ENCODE results near the gene FRMPD4. TPM values are rescaled to one million over a fixed set of nuclear protein-coding genes. Genes with fewer than 3 reads are reported as not detected.

FRMPD4 gene
- total RNA-seq, 4 donors from 2014 or later = under 0.01 to 0.39 (median 0.30) TPM; not detected in 1

DNA sequence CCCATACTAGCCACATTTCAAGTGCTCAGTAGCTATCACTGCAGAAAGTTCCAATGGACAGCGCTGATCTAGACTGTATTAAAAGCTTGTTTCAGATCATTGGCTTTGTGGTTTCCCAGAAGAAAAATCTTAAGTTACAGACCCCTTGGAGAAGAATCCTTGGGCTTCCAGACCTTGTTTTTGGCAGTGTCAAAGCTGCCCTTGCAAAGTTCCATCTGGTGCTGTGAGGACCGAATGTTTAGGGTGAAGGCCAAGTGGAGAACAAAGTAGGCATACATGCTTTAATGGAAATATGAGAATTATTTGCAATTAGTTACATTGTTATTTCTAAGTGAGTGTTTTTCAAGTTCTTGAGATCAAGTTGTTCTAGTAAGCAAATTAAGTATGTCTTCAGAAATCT is 144.7 kb downstream of the FRMPD4 start:
- no peaks in the 10 kb centered on the region for H3K4me1 ChIP-seq
- no peaks in the 10 kb centered on the region for H3K27me3 ChIP-seq
- no peaks in the 10 kb centered on the region for H3K9me3 ChIP-seq
- TF ChIP-seq POLR2A (IDR thresholded peaks at IDR 0.05) = no peak
- no peak for TF ChIP-seq EP300 (IDR thresholded peaks at IDR 0.05)
- TF ChIP-seq, protein P1, sequence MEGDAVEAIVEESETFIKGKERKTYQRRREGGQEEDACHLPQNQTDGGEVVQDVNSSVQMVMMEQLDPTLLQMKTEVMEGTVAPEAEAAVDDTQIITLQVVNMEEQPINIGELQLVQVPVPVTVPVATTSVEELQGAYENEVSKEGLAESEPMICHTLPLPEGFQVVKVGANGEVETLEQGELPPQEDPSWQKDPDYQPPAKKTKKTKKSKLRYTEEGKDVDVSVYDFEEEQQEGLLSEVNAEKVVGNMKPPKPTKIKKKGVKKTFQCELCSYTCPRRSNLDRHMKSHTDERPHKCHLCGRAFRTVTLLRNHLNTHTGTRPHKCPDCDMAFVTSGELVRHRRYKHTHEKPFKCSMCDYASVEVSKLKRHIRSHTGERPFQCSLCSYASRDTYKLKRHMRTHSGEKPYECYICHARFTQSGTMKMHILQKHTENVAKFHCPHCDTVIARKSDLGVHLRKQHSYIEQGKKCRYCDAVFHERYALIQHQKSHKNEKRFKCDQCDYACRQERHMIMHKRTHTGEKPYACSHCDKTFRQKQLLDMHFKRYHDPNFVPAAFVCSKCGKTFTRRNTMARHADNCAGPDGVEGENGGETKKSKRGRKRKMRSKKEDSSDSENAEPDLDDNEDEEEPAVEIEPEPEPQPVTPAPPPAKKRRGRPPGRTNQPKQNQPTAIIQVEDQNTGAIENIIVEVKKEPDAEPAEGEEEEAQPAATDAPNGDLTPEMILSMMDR (IDR thresholded peaks at IDR 0.05) = no peak
- WGBS, 2 donors = 79 to 81% methylated on average over 2 of the region's 2 CpGs
- no peaks in the 10 kb centered on the region for H3K36me3 ChIP-seq
- no peak overlapping the region for H3K27ac ChIP-seq
- H3K4me3 ChIP-seq = no peak overlapping the region
- no peak for DNase-seq (ENCODE audit: low spot score in 2 of 2)

DNA sequence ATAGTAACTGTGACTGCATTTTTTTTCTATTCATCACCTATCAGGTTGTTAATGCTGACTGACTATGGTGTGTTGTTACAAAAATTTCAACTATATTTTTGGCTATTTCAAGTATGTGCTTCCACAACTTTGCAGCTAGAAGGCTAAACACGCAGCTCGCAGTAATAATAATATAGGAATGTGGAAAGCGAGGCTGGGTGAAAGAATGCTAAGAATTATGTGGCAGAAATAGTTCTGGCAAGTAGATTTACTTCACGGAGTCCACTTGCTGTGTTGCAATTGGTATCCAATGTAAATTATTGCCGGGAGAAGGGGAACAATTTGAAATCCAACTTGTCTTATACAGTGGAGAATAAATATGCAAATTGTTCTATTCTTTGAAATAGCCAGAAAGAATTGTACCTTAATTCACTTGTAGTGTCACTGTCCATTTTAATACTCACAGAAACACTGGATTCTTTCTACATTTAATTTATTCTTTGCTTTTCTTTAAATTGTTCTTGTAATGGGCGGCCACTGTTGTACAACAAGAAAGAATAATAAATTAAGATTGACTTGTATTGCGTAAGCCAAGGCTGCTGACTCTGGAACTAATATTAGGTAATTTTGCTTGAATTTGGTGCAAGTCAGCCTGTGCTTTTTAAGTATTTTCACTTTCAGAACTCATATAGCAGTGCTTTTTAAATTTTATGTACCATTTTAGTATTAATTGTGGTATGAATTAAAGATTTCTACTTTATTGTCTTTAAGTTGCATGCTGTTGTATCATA is 154.9 kb downstream of the FRMPD4 start:
- H3K27me3 ChIP-seq = no peaks in the 10 kb centered on the region
- no peaks in the 10 kb centered on the region for H3K9me3 ChIP-seq
- no peak for DNase-seq (ENCODE audit: low spot score in 2 of 2)
- no peaks in the 10 kb centered on the region for H3K4me1 ChIP-seq
- TF ChIP-seq, protein P1 (IDR thresholded peaks at IDR 0.05) = no peak
- TF ChIP-seq POLR2A (IDR thresholded peaks at IDR 0.05) (no peak), EP300 (IDR thresholded peaks at IDR 0.05) (no peak)
- H3K27ac ChIP-seq = no peak overlapping the region
- no peak overlapping the region for H3K4me3 ChIP-seq
- WGBS, 2 donors = 52 to 69% methylated on average over 7 of the region's 7 CpGs
- no peaks in the 10 kb centered on the region for H3K36me3 ChIP-seq

DNA sequence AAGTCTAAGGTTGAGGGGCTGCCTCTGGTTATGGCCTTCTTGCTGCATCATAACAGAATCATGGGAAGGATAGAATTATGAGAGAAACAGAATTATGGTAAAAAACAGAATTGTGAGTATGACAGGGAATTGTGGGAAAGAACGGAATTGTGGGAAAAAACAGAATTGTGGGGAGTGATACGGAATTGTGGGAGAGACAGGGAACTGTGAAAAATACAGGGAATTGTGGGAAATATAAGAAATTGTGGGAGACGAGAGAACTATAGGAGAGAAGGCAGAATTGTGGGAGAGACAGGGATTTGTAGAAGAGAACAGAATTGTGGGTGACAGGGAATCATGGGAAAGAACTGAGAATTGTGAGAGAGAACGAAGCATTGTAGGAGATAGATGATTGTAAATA is 159.1 kb downstream of the FRMPD4 start:
- 83 to 92% methylated on average over 4 of the region's 4 CpGs for WGBS, 2 donors
- Histone ChIP-seq H3K27me3 (no peaks in the 10 kb centered on the region), H3K9me3 (no peaks in the 10 kb centered on the region), H3K4me1 (no peaks in the 10 kb centered on the region), H3K4me3 (no peak overlapping the region), H3K27ac (no peak overlapping the region), H3K36me3 (no peaks in the 10 kb centered on the region)
- TF ChIP-seq EP300 (IDR thresholded peaks at IDR 0.05) (no peak), POLR2A (IDR thresholded peaks at IDR 0.05) (no peak)
- TF ChIP-seq, protein P1 (IDR thresholded peaks at IDR 0.05) = no peak
- DNase-seq (ENCODE audit: low spot score in 2 of 2) = no peak

DNA sequence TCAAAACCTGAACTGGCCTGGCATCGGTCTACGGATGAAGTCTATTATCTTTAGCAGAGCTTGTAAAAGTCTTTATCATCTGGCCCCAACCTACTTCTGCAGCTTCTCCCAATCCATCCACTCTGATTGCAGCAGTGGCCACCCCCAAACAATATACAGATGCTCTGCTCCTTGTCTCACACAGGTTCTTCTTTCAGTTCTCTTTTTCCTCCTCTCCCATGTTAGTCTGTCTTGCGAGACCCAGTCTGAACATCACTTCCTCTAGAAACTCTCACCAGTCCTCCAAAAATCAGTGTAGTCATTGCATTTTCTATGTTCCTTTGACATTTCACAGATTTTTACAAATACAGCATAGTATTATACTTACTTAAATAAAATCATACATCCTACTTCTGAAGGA is 163.0 kb downstream of the FRMPD4 start:
- TF ChIP-seq, protein P1 (IDR thresholded peaks at IDR 0.05) = no peak
- TF ChIP-seq POLR2A (IDR thresholded peaks at IDR 0.05) = no peak
- TF ChIP-seq EP300 (IDR thresholded peaks at IDR 0.05) = no peak
- 87 to 98% methylated on average over 3 of the region's 3 CpGs for WGBS, 2 donors
- no peak for DNase-seq (ENCODE audit: low spot score in 2 of 2)
- no peaks in the 10 kb centered on the region for H3K4me1 ChIP-seq
- H3K9me3 ChIP-seq = no peaks in the 10 kb centered on the region
- no peak overlapping the region for H3K27ac ChIP-seq
- H3K36me3 ChIP-seq = no peaks in the 10 kb centered on the region
- H3K4me3 ChIP-seq = no peak overlapping the region
- no peaks in the 10 kb centered on the region for H3K27me3 ChIP-seq

DNA sequence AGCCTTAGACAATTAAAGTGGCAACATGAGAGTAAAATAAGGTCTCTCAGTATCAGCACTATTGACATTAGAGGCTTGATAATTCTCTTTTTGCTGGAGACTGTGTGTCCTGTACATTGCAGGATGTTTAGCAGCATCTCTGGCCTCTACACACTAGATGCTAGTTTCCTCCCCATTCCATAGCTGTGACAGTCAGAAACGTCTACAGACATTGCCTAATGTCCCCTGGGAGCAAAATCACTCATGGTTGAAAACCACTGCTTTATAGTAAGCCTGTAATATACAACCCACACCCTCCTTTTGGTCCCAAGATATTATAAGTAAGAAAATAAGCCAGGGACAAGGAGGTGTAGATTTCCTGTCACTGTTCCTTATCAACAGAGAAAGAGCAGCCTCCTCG is 166.0 kb downstream of the FRMPD4 start:
- no peaks in the 10 kb centered on the region for H3K4me1 ChIP-seq
- H3K27ac ChIP-seq = no peak overlapping the region
- no peaks in the 10 kb centered on the region for H3K36me3 ChIP-seq
- H3K27me3 ChIP-seq = no peaks in the 10 kb centered on the region
- no peak for DNase-seq (ENCODE audit: low spot score in 2 of 2)
- H3K9me3 ChIP-seq = no peaks in the 10 kb centered on the region
- 35 to 42% methylated on average over 2 of the region's 2 CpGs for WGBS, 2 donors
- no peak for TF ChIP-seq POLR2A (IDR thresholded peaks at IDR 0.05)
- TF ChIP-seq, protein P1 (IDR thresholded peaks at IDR 0.05) = no peak
- no peak for TF ChIP-seq EP300 (IDR thresholded peaks at IDR 0.05)
- no peak overlapping the region for H3K4me3 ChIP-seq

Data from tibial nerve (tissue), 4 donors.